ENCODE data around the gene CDKAL1.
A peak's percentile ranks its signal among the peaks of the same experiment; 100 is the strongest.
"Not testable (repeated sequence)": the region's sequence is repeated elsewhere in the genome, so short reads cannot be mapped to it uniquely, and the experiment has no call there.

CDKAL1 gene

DNA sequence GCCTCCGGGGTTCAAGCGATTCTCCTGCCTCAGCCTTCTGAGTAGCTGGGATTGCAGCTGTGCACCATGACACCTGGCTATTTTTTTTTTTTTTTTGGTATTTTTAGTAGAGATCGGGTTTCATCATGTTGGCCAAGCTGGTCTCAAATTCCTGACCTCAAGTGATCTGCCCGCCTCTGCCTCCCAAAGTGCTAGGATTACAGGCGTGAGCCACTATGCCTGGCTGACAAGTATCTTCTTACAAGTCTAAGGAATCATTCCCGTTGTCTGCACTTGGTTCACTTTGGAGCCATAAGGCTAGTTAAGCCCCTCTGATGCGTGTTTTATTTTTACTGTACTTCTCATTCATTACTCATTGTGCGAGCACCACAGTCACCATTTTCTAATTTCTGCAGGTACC, 198.1 kb downstream of the CDKAL1 start:
- H3K27ac ChIP-seq (ENCODE audit: low read depth, low read length); H3K4me2 ChIP-seq (ENCODE audit: low read length); H3K4me3 ChIP-seq (ENCODE audit: low read length): not testable (repeated sequence)

DNA sequence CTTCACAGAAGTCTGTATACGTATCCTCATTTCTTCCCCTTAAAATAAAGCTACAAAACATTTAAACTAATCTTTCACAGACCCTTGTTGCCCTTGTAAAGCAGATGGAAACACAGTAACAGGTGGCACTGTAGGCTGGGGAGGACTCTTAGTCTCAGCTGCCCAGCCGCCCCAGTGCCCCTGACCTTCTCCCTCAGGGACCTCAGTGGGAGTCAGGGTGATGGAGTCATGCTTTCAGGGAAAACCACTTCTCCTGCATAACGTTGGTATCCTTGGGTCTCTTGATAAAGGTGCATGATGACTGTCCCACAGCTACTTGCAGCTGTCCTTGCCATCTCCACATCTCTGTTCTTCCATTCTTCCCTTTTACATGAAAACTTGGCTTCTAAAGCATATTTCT, 198.6 kb downstream of the CDKAL1 start:
- Histone ChIP-seq H3K18ac (ENCODE audit: low read length) (no peak overlapping the region), H3K4me3 (ENCODE audit: low read length) (no peak overlapping the region), H2BK15ac (replicated peaks; ENCODE audit: low read depth) (no peak overlapping the region)

More for the DNA sequence above, 198.1 kb downstream of the CDKAL1 start:
- not testable (repeated sequence) for H4K5ac ChIP-seq (ENCODE audit: low read length); H3K56ac ChIP-seq (ENCODE audit: low read length); H2BK120ac ChIP-seq (ENCODE audit: low read depth, low read length); H3K36me3 ChIP-seq (ENCODE audit: control insufficient read depth, insufficient read depth, low read length); H3K23ac ChIP-seq (ENCODE audit: low read length); H3K27me3 ChIP-seq (ENCODE audit: insufficient read depth, low read length, poor library complexity); H3K79me2 ChIP-seq (ENCODE audit: control insufficient read depth, insufficient read depth, low read length); H3K79me1 ChIP-seq (ENCODE audit: low read length); H3K4ac ChIP-seq (ENCODE audit: low read depth, low read length); H2BK5ac ChIP-seq (ENCODE audit: low read length); H2BK15ac ChIP-seq (replicated peaks; ENCODE audit: low read depth); H2AK5ac ChIP-seq (ENCODE audit: low read length); H4K8ac ChIP-seq (ENCODE audit: low read depth, low read length); H3K18ac ChIP-seq (ENCODE audit: low read length); H3K9ac ChIP-seq (ENCODE audit: low read length); H3K4me1 ChIP-seq (ENCODE audit: control insufficient read depth, low read depth, low read length)
- WGBS (ENCODE audit: extremely low coverage, insufficient coverage, low lambda C conversion rate), result no CpG with 5 or more reads among the region's 8 CpGs
- peak; percentile 15 for DNase-seq

DNA sequence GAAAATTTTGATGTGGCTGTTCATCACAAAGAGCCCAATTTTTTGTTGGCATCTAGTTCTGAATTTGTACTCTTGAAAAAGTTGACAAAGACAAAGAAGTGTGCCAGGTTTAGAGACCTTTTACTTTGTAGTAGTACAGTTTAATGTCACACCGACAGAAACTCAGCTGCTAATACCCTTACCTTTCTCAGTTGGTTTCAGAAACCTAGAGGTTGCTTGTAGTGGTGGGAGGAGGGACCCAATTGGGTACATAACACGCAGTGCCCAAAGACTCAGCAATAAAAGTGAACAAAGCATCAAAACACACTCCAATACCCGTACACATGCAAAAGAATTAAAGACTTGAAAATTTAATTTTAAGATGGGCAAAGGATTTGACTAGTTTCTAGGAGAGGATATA, 203.7 kb downstream of the CDKAL1 start:
- Histone ChIP-seq H3K9ac (ENCODE audit: low read length) (no peak overlapping the region), H3K23ac (ENCODE audit: low read length) (no peak overlapping the region), H4K5ac (ENCODE audit: low read length) (no peak overlapping the region), H3K4me1 (ENCODE audit: control insufficient read depth, low read depth, low read length) (peaks cover 2% of the 10 kb centered on the region), H3K36me3 (ENCODE audit: control insufficient read depth, insufficient read depth, low read length) (no peaks in the 10 kb centered on the region), H3K4me3 (ENCODE audit: low read length) (no peak overlapping the region), H3K27me3 (ENCODE audit: insufficient read depth, low read length, poor library complexity) (no peaks in the 10 kb centered on the region), H3K79me2 (ENCODE audit: control insufficient read depth, insufficient read depth, low read length) (no peaks in the 10 kb centered on the region), H4K8ac (ENCODE audit: low read depth, low read length) (peak overlapping the region; percentile 39), H3K4me2 (ENCODE audit: low read length) (no peak overlapping the region), H3K4ac (ENCODE audit: low read depth, low read length) (no peak overlapping the region), H3K27ac (ENCODE audit: low read depth, low read length) (no peak overlapping the region), H3K56ac (ENCODE audit: low read length) (no peak overlapping the region), H2AK5ac (ENCODE audit: low read length) (no peak overlapping the region), H3K79me1 (ENCODE audit: low read length) (no peaks in the 10 kb centered on the region), H2BK120ac (ENCODE audit: low read depth, low read length) (no peak overlapping the region), H2BK15ac (replicated peaks; ENCODE audit: low read depth) (no peak overlapping the region), H3K18ac (ENCODE audit: low read length) (no peak overlapping the region), H2BK5ac (ENCODE audit: low read length) (no peak overlapping the region)
- no peak for DNase-seq
- no CpG with 5 or more reads among the region's 3 CpGs for WGBS (ENCODE audit: extremely low coverage, insufficient coverage, low lambda C conversion rate)

More for the DNA sequence above, 198.6 kb downstream of the CDKAL1 start:
- no peak overlapping the region for H2AK5ac ChIP-seq (ENCODE audit: low read length)
- H3K4ac ChIP-seq (ENCODE audit: low read depth, low read length), result no peak overlapping the region
- H3K27ac ChIP-seq (ENCODE audit: low read depth, low read length), result no peak overlapping the region
- no peaks in the 10 kb centered on the region for H3K36me3 ChIP-seq (ENCODE audit: control insufficient read depth, insufficient read depth, low read length)
- H4K5ac ChIP-seq (ENCODE audit: low read length), result no peak overlapping the region
- peaks cover 2% of the 10 kb centered on the region for H3K79me1 ChIP-seq (ENCODE audit: low read length)
- H3K56ac ChIP-seq (ENCODE audit: low read length), result no peak overlapping the region
- H4K8ac ChIP-seq (ENCODE audit: low read depth, low read length), result no peak overlapping the region
- no peak overlapping the region for H2BK120ac ChIP-seq (ENCODE audit: low read depth, low read length)
- no peak overlapping the region for H3K4me2 ChIP-seq (ENCODE audit: low read length)
- no peaks in the 10 kb centered on the region for H3K79me2 ChIP-seq (ENCODE audit: control insufficient read depth, insufficient read depth, low read length)
- no peaks in the 10 kb centered on the region for H3K27me3 ChIP-seq (ENCODE audit: insufficient read depth, low read length, poor library complexity)
- WGBS (ENCODE audit: extremely low coverage, insufficient coverage, low lambda C conversion rate), result 100% methylated on average over 1 of the region's 3 CpGs
- no peak for DNase-seq
- peak overlapping the region; percentile 57 for H3K23ac ChIP-seq (ENCODE audit: low read length)
- H2BK5ac ChIP-seq (ENCODE audit: low read length), result no peak overlapping the region
- H3K9ac ChIP-seq (ENCODE audit: low read length), result no peak overlapping the region
- peaks cover 4% of the 10 kb centered on the region for H3K4me1 ChIP-seq (ENCODE audit: control insufficient read depth, low read depth, low read length)

- H4K5ac ChIP-seq (ENCODE audit: low read length), result no peak overlapping the region
- H3K27me3 ChIP-seq (ENCODE audit: insufficient read depth, low read length, poor library complexity), result no peaks in the 10 kb centered on the region
- no peak overlapping the region for H4K8ac ChIP-seq (ENCODE audit: low read depth, low read length)
- no peak overlapping the region for H3K27ac ChIP-seq (ENCODE audit: low read depth, low read length)
- DNase-seq, result no peak
- H3K36me3 ChIP-seq (ENCODE audit: control insufficient read depth, insufficient read depth, low read length), result no peaks in the 10 kb centered on the region
- no peak overlapping the region for H2BK15ac ChIP-seq (replicated peaks; ENCODE audit: low read depth)
- WGBS (ENCODE audit: extremely low coverage, insufficient coverage, low lambda C conversion rate), result no CpG with 5 or more reads among the region's 4 CpGs
- no peak overlapping the region for H2BK120ac ChIP-seq (ENCODE audit: low read depth, low read length)
- no peak overlapping the region for H3K4ac ChIP-seq (ENCODE audit: low read depth, low read length)
- H2AK5ac ChIP-seq (ENCODE audit: low read length), result no peak overlapping the region
- no peak overlapping the region for H3K9ac ChIP-seq (ENCODE audit: low read length)
- no peak overlapping the region for H2BK5ac ChIP-seq (ENCODE audit: low read length)
- H3K23ac ChIP-seq (ENCODE audit: low read length), result no peak overlapping the region
- H3K4me3 ChIP-seq (ENCODE audit: low read length), result no peak overlapping the region
- no peaks in the 10 kb centered on the region for H3K4me1 ChIP-seq (ENCODE audit: control insufficient read depth, low read depth, low read length)
- H3K79me2 ChIP-seq (ENCODE audit: control insufficient read depth, insufficient read depth, low read length), result no peaks in the 10 kb centered on the region
- H3K4me2 ChIP-seq (ENCODE audit: low read length), result no peak overlapping the region
- H3K18ac ChIP-seq (ENCODE audit: low read length), result no peak overlapping the region
- no peaks in the 10 kb centered on the region for H3K79me1 ChIP-seq (ENCODE audit: low read length)
- no peak overlapping the region for H3K56ac ChIP-seq (ENCODE audit: low read length)
Observed at GRCh38 chr6:20740088-20740487, 205.8 kb downstream of the CDKAL1 start.

GRCh38 chr6:20740727-20741126, 206.5 kb downstream of the CDKAL1 start:
- H3K79me2 ChIP-seq (ENCODE audit: control insufficient read depth, insufficient read depth, low read length), result no peaks in the 10 kb centered on the region
- no peak overlapping the region for H3K18ac ChIP-seq (ENCODE audit: low read length)

GRCh38 chr6:20741490-20741889, 207.2 kb downstream of the CDKAL1 start:
- Histone ChIP-seq H3K79me1 (ENCODE audit: low read length) (no peaks in the 10 kb centered on the region), H3K4me1 (ENCODE audit: control insufficient read depth, low read depth, low read length) (no peaks in the 10 kb centered on the region), H4K5ac (ENCODE audit: low read length) (no peak overlapping the region), H3K23ac (ENCODE audit: low read length) (no peak overlapping the region), H3K79me2 (ENCODE audit: control insufficient read depth, insufficient read depth, low read length) (no peaks in the 10 kb centered on the region), H3K27me3 (ENCODE audit: insufficient read depth, low read length, poor library complexity) (no peaks in the 10 kb centered on the region), H3K36me3 (ENCODE audit: control insufficient read depth, insufficient read depth, low read length) (no peaks in the 10 kb centered on the region), H2BK5ac (ENCODE audit: low read length) (no peak overlapping the region), H3K4me3 (ENCODE audit: low read length) (no peak overlapping the region), H3K4me2 (ENCODE audit: low read length) (no peak overlapping the region), H3K27ac (ENCODE audit: low read depth, low read length) (no peak overlapping the region), H2BK120ac (ENCODE audit: low read depth, low read length) (no peak overlapping the region), H3K4ac (ENCODE audit: low read depth, low read length) (no peak overlapping the region), H3K18ac (ENCODE audit: low read length) (no peak overlapping the region), H3K9ac (ENCODE audit: low read length) (no peak overlapping the region), H4K8ac (ENCODE audit: low read depth, low read length) (no peak overlapping the region), H2BK15ac (replicated peaks; ENCODE audit: low read depth) (no peak overlapping the region), H3K56ac (ENCODE audit: low read length) (no peak overlapping the region), H2AK5ac (ENCODE audit: low read length) (no peak overlapping the region)
- no CpG with 5 or more reads among the region's 2 CpGs for WGBS (ENCODE audit: extremely low coverage, insufficient coverage, low lambda C conversion rate)
- no peak for DNase-seq

More at GRCh38 chr6:20740727-20741126, 206.5 kb downstream of the CDKAL1 start:
- Histone ChIP-seq H2BK15ac (replicated peaks; ENCODE audit: low read depth) (no peak overlapping the region), H2AK5ac (ENCODE audit: low read length) (no peak overlapping the region), H2BK5ac (ENCODE audit: low read length) (no peak overlapping the region), H3K27me3 (ENCODE audit: insufficient read depth, low read length, poor library complexity) (no peaks in the 10 kb centered on the region), H3K36me3 (ENCODE audit: control insufficient read depth, insufficient read depth, low read length) (no peaks in the 10 kb centered on the region), H3K23ac (ENCODE audit: low read length) (no peak overlapping the region), H3K27ac (ENCODE audit: low read depth, low read length) (no peak overlapping the region), H3K79me1 (ENCODE audit: low read length) (no peaks in the 10 kb centered on the region), H3K9ac (ENCODE audit: low read length) (no peak overlapping the region), H4K5ac (ENCODE audit: low read length) (no peak overlapping the region), H4K8ac (ENCODE audit: low read depth, low read length) (no peak overlapping the region), H3K4me3 (ENCODE audit: low read length) (no peak overlapping the region), H3K4ac (ENCODE audit: low read depth, low read length) (no peak overlapping the region), H3K4me2 (ENCODE audit: low read length) (no peak overlapping the region), H2BK120ac (ENCODE audit: low read depth, low read length) (no peak overlapping the region), H3K56ac (ENCODE audit: low read length) (no peak overlapping the region), H3K4me1 (ENCODE audit: control insufficient read depth, low read depth, low read length) (no peaks in the 10 kb centered on the region)
- no CpG with 5 or more reads among the region's 4 CpGs for WGBS (ENCODE audit: extremely low coverage, insufficient coverage, low lambda C conversion rate)
- no peak for DNase-seq
